B cell (primary cell): ENCODE data around the gene PTGER2. TPM values are rescaled to one million over a fixed set of nuclear protein-coding genes. Genes with fewer than 3 reads are reported as not detected.

Experiments used
- ATAC-seq: fragments of 200-7000 bp; cut with Tn5 transposase; one replicate; pipeline ENCODE4 v1.10.0; 2021; ENCODE audit warnings: low read depth, mild to moderate bottlenecking, moderate number of reproducible peaks, moderate library complexity
- CTCF ChIA-PET: fragments of 350-600 bp; sonication (Branson Sonifier 250); formaldehyde crosslinking; loops from one replicate; lab custom pipeline; 2021; ENCODE audit warnings: antibody characterized with exemption, inconsistent platforms; lab: Charles Lee
- POLR2A ChIA-PET: fragments of 350-600 bp; sonication (Branson Sonifier 250); formaldehyde crosslinking; loops from one replicate; lab custom pipeline; 2021; ENCODE audit warnings: antibody characterized with exemption; lab: Charles Lee
- DNase-seq: peaks from one replicate; pipeline ENCODE4 v3.0.0; 2013
- H2AFZ ChIP-seq: 2 replicates; pipeline ENCODE4 v1.6.1; 2012; ENCODE audit warnings: mild to moderate bottlenecking, low read depth, low read length; ENCODE audit not compliant: insufficient read depth, poor library complexity, severe bottlenecking
- H3K27ac ChIP-seq, 2 donors: 1 replicate in 1 of 2; 2 replicates in 1 of 2; pipeline ENCODE4 v1.5.1; 2012 to 2013; ENCODE audit warnings: low read length in 2 of 2, mild to moderate bottlenecking in 2 of 2, moderate library complexity in 1 of 2
- H3K27me3 ChIP-seq, 4 experiments: fragments of 200-600 bp in 1 of 4; sonication (generic) in 1 of 4; replicated peaks in 1 of 4; 1 replicate in 2 of 4; 2 replicates in 2 of 4; pipeline versions ENCODE4 v1.6.1 to v1.7.0; 2013 to 2016; ENCODE audit warnings: low read length in 3 of 4, mild to moderate bottlenecking in 2 of 4, mixed read lengths in 1 of 4, moderate library complexity in 1 of 4; ENCODE audit not compliant: insufficient read depth in 4 of 4, control insufficient read depth in 3 of 4; ENCODE audit errors: control extremely low read depth in 1 of 4
- H3K36me3 ChIP-seq, 2 experiments: replicated peaks in 1 of 2; 1 replicate in 1 of 2; 2 replicates in 1 of 2; pipeline versions ENCODE4 v1.6.1 to v1.7.1; 2013; ENCODE audit warnings: low read length in 1 of 2; ENCODE audit not compliant: insufficient read depth in 2 of 2, control insufficient read depth in 1 of 2; ENCODE audit errors: control extremely low read depth in 1 of 2, extremely low read depth in 1 of 2
- H3K4me1 ChIP-seq, 2 donors: fragments of 200-600 bp in 1 of 2; sonication (generic) in 1 of 2; 1 replicate in 1 of 2; 2 replicates in 1 of 2; pipeline versions ENCODE4 v1.5.1 to v1.6.1; 2013 to 2017; ENCODE audit warnings: low read length in 2 of 2; ENCODE audit not compliant: control insufficient read depth in 2 of 2, insufficient read depth in 2 of 2
- H3K4me2 ChIP-seq: replicated peaks from 2 replicates; pipeline ENCODE3; 2012; ENCODE audit warnings: mild to moderate bottlenecking, low read depth, low read length; ENCODE audit not compliant: poor library complexity, severe bottlenecking
- H3K4me3 ChIP-seq, 5 experiments: fragments of 200-600 bp in 1 of 5; sonication (generic) in 1 of 5; 1 replicate in 3 of 5; 2 replicates in 2 of 5; pipeline versions ENCODE4 v1.5.1 to v1.7.0; 2011 to 2016; ENCODE audit warnings: low read length in 4 of 5, mild to moderate bottlenecking in 4 of 5, low read depth in 2 of 5, control low read depth in 1 of 5, moderate library complexity in 1 of 5; ENCODE audit not compliant: insufficient read depth in 1 of 5; ENCODE audit errors: control extremely low read depth in 1 of 5, extremely low read depth in 1 of 5
- H3K79me2 ChIP-seq: fragments of 200-600 bp; sonication (generic); one replicate; pipeline ENCODE4 v1.6.0; 2016; ENCODE audit warnings: low read length; ENCODE audit not compliant: control insufficient read depth, insufficient read depth
- H3K9ac ChIP-seq: fragments of 200-600 bp; sonication (generic); 2 replicates; pipeline ENCODE4 v1.6.1; 2017; ENCODE audit warnings: mild to moderate bottlenecking, low read length, moderate library complexity
- H3K9me3 ChIP-seq, 3 donors: one replicate each; pipeline versions ENCODE4 v1.6.1 to v1.7.1; 2013; ENCODE audit warnings: low read length in 2 of 3; ENCODE audit not compliant: control insufficient read depth in 2 of 3, insufficient read depth in 1 of 3; ENCODE audit errors: control extremely low read depth in 1 of 3
- H4K20me1 ChIP-seq: 2 replicates; pipeline ENCODE4 v1.6.0; 2012; ENCODE audit warnings: mild to moderate bottlenecking, low read length; ENCODE audit not compliant: insufficient read depth, control insufficient read depth, poor library complexity, severe bottlenecking
- H3K27ac Mint-ChIP-seq: one replicate; pipeline ENCODE4 v1.8.0; 2021; ENCODE audit warnings: mixed read lengths
- H3K27me3 Mint-ChIP-seq: one replicate; pipeline ENCODE4 v1.8.0; 2021; ENCODE audit warnings: mixed read lengths
- H3K4me1 Mint-ChIP-seq: one replicate; pipeline ENCODE4 v1.8.0; 2021; ENCODE audit warnings: mixed read lengths
- H3K4me3 Mint-ChIP-seq: one replicate; pipeline ENCODE4 v1.8.0; 2021; ENCODE audit warnings: mixed read lengths
- H3K9me3 Mint-ChIP-seq: one replicate; pipeline ENCODE4 v1.8.0; 2022; ENCODE audit warnings: mixed read lengths; ENCODE audit not compliant: insufficient read depth
- CTCF ChIP-seq: fragments of 200-600 bp; IDR thresholded peaks from one replicate; pipeline ENCODE4 v1.8.0; 2022; ENCODE audit warnings: antibody characterized with exemption, mild to moderate bottlenecking
- EZH2 ChIP-seq: IDR thresholded peaks from 2 replicates; pipeline ENCODE4 v1.6.1; 2012; ENCODE audit warnings: borderline replicate concordance, low read depth, mild to moderate bottlenecking, moderate library complexity, low read length; ENCODE audit not compliant: insufficient read depth, poor library complexity, severe bottlenecking
- WGBS: methylation state at CpG from one replicate; pipeline ENCODE4 v1.1.5; 2013; ENCODE audit warnings: missing lambda C conversion rate; ENCODE audit not compliant: insufficient coverage; 5-methylcytosine and 5-hydroxymethylcytosine counted together
- intact Hi-C: fragments of 100-400 bp; cut with micrococcal nuclease; formaldehyde crosslinking; loops from one replicate; pipeline ENCODE4 v1.10.0; 2022
- polyA plus RNA-seq: library from polyadenylated mRNA; depleted of rRNA; stranded (reverse); fragments of >200 nt; gene quantifications from 2 replicates; pipeline ENCODE4 v1.2.3, GENCODE V29; 2012
- total RNA-seq, 2 donors: library from RNA; stranded (reverse); fragments of 120-200 nt in 1 of 2; gene quantifications; 1 replicate in 1 of 2; 2 replicates in 1 of 2; pipeline versions ENCODE4 v1.2.3 to v1.2.4, GENCODE V29; 2013 to 2022

The PTGER2 gene
- total and polyA plus RNA-seq, 2 donors (not counting 1 experiment from before 2014, with no cell fraction given): 0.32 to 0.92 TPM

- H3K9me3 ChIP-seq: no peaks in the 10 kb centered on the region
Measured at GRCh38 chr14:52329678-52330369, 15.7 kb downstream of the PTGER2 start.

More at GRCh38 chr14:52329678-52330369, 15.7 kb downstream of the PTGER2 start:
- H3K4me1 Mint-ChIP-seq: peaks cover 14% of the 10 kb centered on the region
- Histone ChIP-seq H3K36me3 (no peaks in the 10 kb centered on the region), H3K4me1 (peaks cover 12 to 13% of the 10 kb centered on the region in 2 donors), H3K9ac (no peak overlapping the region), H3K4me2 (no peak overlapping the region), H3K79me2 (no peaks in the 10 kb centered on the region), H3K27me3 (peaks cover 0 to 23% (median 16%) of the 10 kb centered on the region in 4 experiments), H2AFZ (no peak overlapping the region), H3K4me3 (no peak overlapping the region), H3K27ac (no peak overlapping the region), H4K20me1 (no peaks in the 10 kb centered on the region)
- intact Hi-C loops: no loop called here
- H3K27ac Mint-ChIP-seq: no peak overlapping the region
- no peak for DNase-seq
- no peak overlapping the region for H3K4me3 Mint-ChIP-seq
- TF ChIP-seq EZH2 (no peak), CTCF (no peak)
- CTCF ChIA-PET: no interaction called here
- 64% methylated on average over 3 of the region's 6 CpGs for WGBS
- H3K9me3 Mint-ChIP-seq: peaks cover 2% of the 10 kb centered on the region
- POLR2A ChIA-PET: no interaction called here
- peaks cover 48% of the 10 kb centered on the region for H3K27me3 Mint-ChIP-seq
- no peak for ATAC-seq
